ENCODE measurements around the gene CNOT4.

- TF ChIP-seq POLR2A (IDR thresholded peaks at IDR 0.05; ENCODE audit: low read depth, low read length): no peak
- TF ChIP-seq, protein P1, sequence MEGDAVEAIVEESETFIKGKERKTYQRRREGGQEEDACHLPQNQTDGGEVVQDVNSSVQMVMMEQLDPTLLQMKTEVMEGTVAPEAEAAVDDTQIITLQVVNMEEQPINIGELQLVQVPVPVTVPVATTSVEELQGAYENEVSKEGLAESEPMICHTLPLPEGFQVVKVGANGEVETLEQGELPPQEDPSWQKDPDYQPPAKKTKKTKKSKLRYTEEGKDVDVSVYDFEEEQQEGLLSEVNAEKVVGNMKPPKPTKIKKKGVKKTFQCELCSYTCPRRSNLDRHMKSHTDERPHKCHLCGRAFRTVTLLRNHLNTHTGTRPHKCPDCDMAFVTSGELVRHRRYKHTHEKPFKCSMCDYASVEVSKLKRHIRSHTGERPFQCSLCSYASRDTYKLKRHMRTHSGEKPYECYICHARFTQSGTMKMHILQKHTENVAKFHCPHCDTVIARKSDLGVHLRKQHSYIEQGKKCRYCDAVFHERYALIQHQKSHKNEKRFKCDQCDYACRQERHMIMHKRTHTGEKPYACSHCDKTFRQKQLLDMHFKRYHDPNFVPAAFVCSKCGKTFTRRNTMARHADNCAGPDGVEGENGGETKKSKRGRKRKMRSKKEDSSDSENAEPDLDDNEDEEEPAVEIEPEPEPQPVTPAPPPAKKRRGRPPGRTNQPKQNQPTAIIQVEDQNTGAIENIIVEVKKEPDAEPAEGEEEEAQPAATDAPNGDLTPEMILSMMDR (IDR thresholded peaks at IDR 0.05 in 2 of 3, conservative IDR thresholded peaks at IDR 0.05 in 1 of 3; ENCODE audit: control insufficient read depth in 2 of 3, extremely low read depth in 1 of 3, insufficient read depth in 1 of 3, low read depth in 3 of 3, low read length in 3 of 3): no peak
- no peak for TF ChIP-seq RCOR1 (conservative IDR thresholded peaks at IDR 0.05; ENCODE audit: low read depth, low read length)
- no peak for TF ChIP-seq SREBF2 (IDR thresholded peaks at IDR 0.05; ENCODE audit: low read length)
- TF ChIP-seq ZNF274 (IDR thresholded peaks at IDR 0.05; ENCODE audit: insufficient read depth, insufficient read length): no peak
- TF ChIP-seq NFIC (IDR thresholded peaks at IDR 0.05; ENCODE audit: low read depth, low read length): no peak
- TF ChIP-seq DPF2 (IDR thresholded peaks at IDR 0.05): no peak
- TF ChIP-seq TAF1 (IDR thresholded peaks at IDR 0.05; ENCODE audit: borderline replicate concordance, low read depth, low read length): no peak
- no peak for TF ChIP-seq IKZF1 (conservative IDR thresholded peaks at IDR 0.05)
- no peak for TF ChIP-seq MYC (IDR thresholded peaks at IDR 0.05; ENCODE audit: insufficient read depth, insufficient read length, insufficient replicate concordance, low read length, severe bottlenecking)
- TF ChIP-seq CBX5 (IDR thresholded peaks at IDR 0.05; ENCODE audit: low read depth): no peak
- TF ChIP-seq ELK1 (IDR thresholded peaks at IDR 0.05; ENCODE audit: low read depth, low read length): no peak
Observed at GRCh38 chr7:135372222-135372621, 137.7 kb downstream of the CNOT4 start.

Measured in GM12878 (cell line).